Measurements from ENCODE around the gene DEFB113.
"Not testable (repeated sequence)": the region's sequence is repeated elsewhere in the genome, so short reads cannot be mapped to it uniquely, and the experiment has no call there.

Gene DEFB113

GRCh38 chr6:49969605-49970004, at the start of gene DEFB113:
Gene DEFB113, minus strand, starts transcription at chr6:49969625. Its CDS starts 0 bp downstream, at chr6:49969625.
- DNase-seq: no peak

- DNase-seq: no peak
These were observed 38.4 kb upstream of the DEFB113 start for GRCh38 chr6:50007819-50008218.

- DNase-seq: no peak
These were observed 33.7 kb upstream of the DEFB113 start for GRCh38 chr6:50003139-50003538.

GRCh38 chr6:49995278-49995677, 25.9 kb upstream of the DEFB113 start:
- DNase-seq: no peak

- DNase-seq: no peak
These were observed 19.5 kb upstream of the DEFB113 start for GRCh38 chr6:49988900-49989299.

- DNase-seq: no peak
These were observed 18.3 kb upstream of the DEFB113 start for GRCh38 chr6:49987749-49988148.

- no peak for DNase-seq
These were observed 17.1 kb upstream of the DEFB113 start for GRCh38 chr6:49986551-49986950.

GRCh38 chr6:49982046-49982445, 12.6 kb upstream of the DEFB113 start:
- DNase-seq: no peak

- DNase-seq: no peak
These were observed 11.5 kb upstream of the DEFB113 start for GRCh38 chr6:49980898-49981297.

- DNase-seq: no peak
These were observed 10.2 kb upstream of the DEFB113 start for GRCh38 chr6:49979584-49979983.

GRCh38 chr6:49978332-49979226, 9.2 kb upstream of the DEFB113 start:
- no peak for DNase-seq

GRCh38 chr6:49966823-49967222, 2.6 kb downstream of the DEFB113 start:
- no peak for DNase-seq

GRCh38 chr6:49966334-49966733, 3.1 kb downstream of the DEFB113 start:
- no peak for DNase-seq

- DNase-seq: no peak
These were observed 5.4 kb downstream of the DEFB113 start, which contains the start of gene DEFB114 for GRCh38 chr6:49964064-49964463. Gene DEFB114, minus strand, starts transcription at chr6:49964164. Its CDS starts 59 bp downstream, at chr6:49964105.

GRCh38 chr6:49958180-49958579, 11.2 kb downstream of the DEFB113 start:
- DNase-seq: no peak

- no peak for DNase-seq
These were observed 13.6 kb downstream of the DEFB113 start for GRCh38 chr6:49955847-49956246.

GRCh38 chr6:49951926-49952325, 17.5 kb downstream of the DEFB113 start:
- no peak for DNase-seq

GRCh38 chr6:49950415-49950751, 19.0 kb downstream of the DEFB113 start:
- no peak for DNase-seq

- DNase-seq: no peak
These were observed 20.4 kb downstream of the DEFB113 start for GRCh38 chr6:49949062-49949461.

GRCh38 chr6:49946835-49947234, 22.6 kb downstream of the DEFB113 start:
- no peak for DNase-seq

GRCh38 chr6:49944068-49944467, 25.4 kb downstream of the DEFB113 start:
- DNase-seq: not testable (repeated sequence)

- no peak for DNase-seq
These were observed 29.4 kb downstream of the DEFB113 start for GRCh38 chr6:49939993-49940498.

- DNase-seq: no peak
These were observed 31.6 kb downstream of the DEFB113 start for GRCh38 chr6:49937811-49938210.

GRCh38 chr6:49937017-49937416, 32.4 kb downstream of the DEFB113 start:
- DNase-seq: no peak

GRCh38 chr6:49935387-49935786, 34.0 kb downstream of the DEFB113 start:
- no peak for DNase-seq

Measured in activated CD4-positive, alpha-beta T cell treated with anti-CD3 and anti-CD28 coated beads for 1 hour (primary cell).